ENCODE measurements around the gene OGDH.
A peak's percentile ranks its signal among the peaks of the same experiment; 100 is the strongest.
"Not testable (repeated sequence)": the region's sequence is repeated elsewhere in the genome, so short reads cannot be mapped to it uniquely, and the experiment has no call there.

OGDH gene

GRCh38 chr7:44581879-44582603, 24.4 kb upstream of the OGDH start, which contains the start of gene TMED4:
TMED4 (minus strand) TSS chr7:44582231; CDS start chr7:44582206, 25 bp downstream.
- DNase-seq = peak; percentile 100

GRCh38 chr7:44583146-44583865, 23.1 kb upstream of the OGDH start:
- no peak for DNase-seq

GRCh38 chr7:44587843-44588711, 18.4 kb upstream of the OGDH start:
- DNase-seq = peak; percentile 51

GRCh38 chr7:44590910-44591309, 15.5 kb upstream of the OGDH start:
- DNase-seq = no peak

- no peak for DNase-seq
Observed at GRCh38 chr7:44595934-44596635, 10.3 kb upstream of the OGDH start.

- DNase-seq = not testable (repeated sequence)
Observed at GRCh38 chr7:44597181-44597580, 9.2 kb upstream of the OGDH start.

GRCh38 chr7:44599222-44599621, 7.2 kb upstream of the OGDH start:
- DNase-seq = no peak

GRCh38 chr7:44602576-44602910, 3.9 kb upstream of the OGDH start:
- DNase-seq = no peak

GRCh38 chr7:44603193-44603592, 3.2 kb upstream of the OGDH start:
- DNase-seq = no peak

- DNase-seq = no peak
Observed at GRCh38 chr7:44604941-44605340, 1.5 kb upstream of the OGDH start.

GRCh38 chr7:44607141-44608068, 978 bp downstream of the OGDH start:
- no peak for DNase-seq

- no peak for DNase-seq
Observed at GRCh38 chr7:44608916-44609648, 2.7 kb downstream of the OGDH start.

GRCh38 chr7:44609829-44610228, 3.4 kb downstream of the OGDH start:
- DNase-seq = no peak

- DNase-seq = no peak
Observed at GRCh38 chr7:44615149-44615611, 8.8 kb downstream of the OGDH start.

GRCh38 chr7:44615793-44616192, 9.4 kb downstream of the OGDH start:
- DNase-seq = no peak

GRCh38 chr7:44616545-44616944, 10.1 kb downstream of the OGDH start:
- no peak for DNase-seq

GRCh38 chr7:44617225-44617890, 10.9 kb downstream of the OGDH start:
- DNase-seq = no peak

- no peak for DNase-seq
Observed at GRCh38 chr7:44618045-44618444, 11.6 kb downstream of the OGDH start.

- DNase-seq = no peak
Observed at GRCh38 chr7:44618753-44619152, 12.3 kb downstream of the OGDH start.

- no peak for DNase-seq
Observed at GRCh38 chr7:44621034-44621749, 14.8 kb downstream of the OGDH start.

Measured in left hindlimb (tissue), 1 donor.